ENCODE results near the gene STARD13.
"Not testable (repeated sequence)": the region's sequence is repeated elsewhere in the genome, so short reads cannot be mapped to it uniquely, and the experiment has no call there.

The STARD13 gene

DNA sequence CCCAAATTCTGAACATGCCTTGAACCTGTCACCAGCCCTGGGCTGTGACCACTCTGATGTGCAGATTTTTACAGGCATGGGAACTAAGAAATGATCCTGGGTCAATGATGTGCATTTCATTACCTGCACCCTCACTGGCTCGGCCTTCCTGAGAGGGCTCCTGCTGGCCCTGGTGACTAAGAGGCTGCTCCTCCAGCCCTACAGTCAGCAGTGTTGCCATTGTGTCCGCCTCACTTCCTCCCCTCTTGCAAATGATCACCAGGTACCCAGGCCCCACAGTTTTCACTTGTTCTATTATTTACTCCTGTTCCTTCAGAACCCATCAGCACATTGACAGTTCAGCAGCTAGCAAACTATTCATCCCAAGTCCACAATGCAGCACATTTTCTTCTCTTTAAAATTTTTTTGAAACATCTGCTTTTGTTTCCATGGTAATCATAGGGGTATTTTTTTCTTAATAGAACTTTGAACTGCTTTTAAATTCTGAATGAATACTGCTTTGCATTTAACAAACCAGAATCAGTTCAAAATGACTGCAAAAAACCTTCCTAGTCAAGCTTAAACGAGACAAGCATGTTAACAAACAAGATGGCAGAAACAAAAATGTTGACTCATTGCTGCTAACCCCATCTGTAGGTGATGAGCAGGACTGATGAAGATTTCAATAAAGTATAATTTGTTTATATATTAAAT is 29.3 kb downstream of the STARD13 start:
- no peak for DNase-seq

DNA sequence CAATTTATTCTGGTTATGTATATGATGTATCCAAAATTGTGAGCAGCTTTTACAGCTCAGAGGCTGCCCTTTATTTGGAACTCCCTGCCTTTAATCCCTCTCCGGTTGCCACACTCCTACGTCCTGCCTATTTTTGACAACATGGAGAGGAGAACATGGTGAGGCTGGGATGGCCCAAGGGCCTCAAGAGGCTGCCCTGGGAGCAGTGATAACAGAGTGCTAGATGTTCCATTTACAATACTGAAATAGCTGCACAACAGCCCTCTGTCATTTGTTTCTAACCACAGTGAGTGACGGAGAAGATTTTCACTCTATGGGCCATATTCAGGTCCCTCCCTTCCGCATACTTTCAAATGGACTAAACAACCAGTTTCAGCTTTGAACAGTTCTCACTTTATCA is 33.4 kb downstream of the STARD13 start:
- DNase-seq, result no peak

GRCh38 chr13:33251131-33251661 is 34.4 kb downstream of the STARD13 start:
- DNase-seq, result no peak

DNA sequence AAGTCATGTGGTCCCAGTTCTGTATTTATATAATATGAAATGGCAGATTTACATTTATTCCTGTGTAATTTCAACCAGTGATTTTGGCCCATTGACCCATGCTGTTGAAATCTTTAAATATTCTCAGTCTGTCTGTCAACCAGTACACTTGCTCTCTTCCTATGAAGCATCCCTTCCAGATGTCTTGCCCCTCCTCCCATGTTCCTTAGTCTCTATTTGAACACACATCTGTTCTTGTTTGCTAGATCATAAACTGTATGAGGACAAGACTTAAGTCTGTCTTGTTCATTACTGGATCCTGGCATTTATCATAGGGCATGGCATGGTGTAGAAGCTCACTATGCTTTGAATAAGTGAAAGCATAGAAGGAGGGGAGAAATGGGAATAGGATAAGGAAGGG is 34.9 kb downstream of the STARD13 start:
- DNase-seq, result no peak

DNA sequence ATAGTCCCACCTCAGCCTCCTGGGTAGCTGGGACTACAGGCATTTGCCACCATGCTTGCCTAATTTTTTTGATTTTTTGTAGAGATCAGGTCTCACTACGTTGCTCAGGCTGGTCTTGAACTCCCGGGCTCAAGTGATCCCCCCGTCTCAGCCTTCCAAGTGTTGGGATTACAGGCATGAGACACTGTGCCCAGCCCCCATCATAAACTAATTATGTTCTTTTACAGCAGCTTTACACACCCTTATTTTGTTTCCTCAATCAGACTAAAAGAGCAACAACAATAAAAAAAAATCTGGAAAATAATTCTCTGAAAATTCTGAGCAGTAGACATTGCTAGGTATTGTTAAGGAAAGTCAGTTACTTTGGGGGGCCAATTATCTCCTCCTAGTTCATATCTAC is 35.7 kb downstream of the STARD13 start:
- no peak for DNase-seq

- DNase-seq, result no peak
Measured at GRCh38 chr13:33249066-33249465, 36.5 kb downstream of the STARD13 start.

DNA sequence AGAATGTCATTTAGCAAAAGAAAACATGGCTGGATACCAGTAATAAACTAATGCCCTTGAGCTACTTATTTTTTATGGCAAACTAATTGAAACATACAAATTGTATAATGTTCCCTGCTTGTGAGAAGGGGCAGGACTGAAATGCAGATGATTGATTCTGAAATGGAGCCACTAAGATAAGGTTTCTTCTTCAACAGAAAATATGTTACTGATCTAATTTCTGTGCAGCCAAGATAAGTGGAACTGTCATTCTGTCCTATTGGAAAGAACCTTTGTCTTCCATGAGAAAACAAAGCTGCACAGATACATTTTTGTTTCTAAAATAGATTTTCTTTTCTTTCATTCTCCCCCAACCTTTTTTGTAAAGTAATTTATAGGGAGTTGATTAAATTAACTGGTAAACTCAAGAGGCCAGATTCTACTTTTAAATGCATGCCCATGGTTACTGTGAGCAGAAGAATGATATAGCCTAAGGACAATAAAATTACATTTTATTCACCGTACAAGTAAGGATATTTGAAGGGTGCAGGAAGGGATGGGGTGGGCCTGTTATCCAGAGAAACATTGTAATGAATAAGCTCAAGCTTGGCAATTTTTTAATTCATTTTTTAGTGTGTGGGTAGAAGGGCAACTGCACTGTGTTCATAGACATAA is 39.9 kb downstream of the STARD13 start:
- DNase-seq, result no peak

DNA sequence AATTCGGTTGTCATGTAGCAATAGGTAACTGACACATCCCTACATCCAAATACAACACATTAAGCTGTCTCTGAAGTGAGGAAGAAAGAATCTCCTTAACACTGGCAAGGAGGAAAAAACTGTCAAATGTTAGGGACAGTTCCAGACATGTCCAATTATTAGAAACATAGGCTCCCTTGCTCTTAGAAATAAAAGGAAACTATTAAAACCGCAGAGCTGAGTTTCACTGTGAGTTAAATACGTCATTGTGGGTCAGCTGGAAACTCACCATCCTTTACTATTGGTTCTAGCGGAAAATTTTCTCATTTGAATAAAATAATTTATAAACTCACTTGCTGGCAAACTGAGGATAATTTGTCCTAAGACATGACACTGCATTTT is 40.7 kb downstream of the STARD13 start:
- no peak for DNase-seq

DNA sequence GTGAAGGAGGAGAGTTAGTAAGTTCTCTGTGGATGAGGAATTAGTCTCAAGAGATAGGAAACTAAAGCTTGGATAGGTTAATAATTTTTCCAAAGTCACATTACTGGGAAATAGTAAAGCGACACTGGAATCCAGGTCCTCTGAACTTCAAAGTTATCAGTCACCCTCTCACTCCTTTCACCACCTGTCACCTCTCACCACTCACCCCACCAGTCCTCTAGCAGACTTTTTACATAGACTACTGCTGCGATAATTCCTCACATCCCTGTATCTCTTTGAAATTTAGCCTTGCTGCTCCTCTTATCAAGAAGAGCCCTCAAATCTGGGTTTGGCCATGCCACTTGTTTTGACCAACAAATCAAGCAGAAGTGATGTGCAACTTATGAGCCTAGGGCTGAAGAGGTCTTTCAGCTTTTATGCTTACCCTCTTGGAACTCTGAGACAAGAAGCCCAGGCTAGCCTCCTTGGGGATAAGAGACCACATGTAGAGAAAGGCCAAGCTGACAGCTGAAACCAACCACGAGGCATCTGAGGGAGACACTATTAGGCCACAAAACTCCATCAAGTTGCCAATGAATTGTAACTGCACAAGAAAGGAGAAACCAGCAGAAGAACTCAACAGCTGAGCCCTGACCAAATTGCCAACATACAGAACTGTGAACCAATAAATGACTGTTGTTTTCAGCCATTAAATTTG is 41.2 kb downstream of the STARD13 start:
- DNase-seq, result no peak

GRCh38 chr13:33242984-33243617 is 42.5 kb downstream of the STARD13 start:
- no peak for DNase-seq

DNA sequence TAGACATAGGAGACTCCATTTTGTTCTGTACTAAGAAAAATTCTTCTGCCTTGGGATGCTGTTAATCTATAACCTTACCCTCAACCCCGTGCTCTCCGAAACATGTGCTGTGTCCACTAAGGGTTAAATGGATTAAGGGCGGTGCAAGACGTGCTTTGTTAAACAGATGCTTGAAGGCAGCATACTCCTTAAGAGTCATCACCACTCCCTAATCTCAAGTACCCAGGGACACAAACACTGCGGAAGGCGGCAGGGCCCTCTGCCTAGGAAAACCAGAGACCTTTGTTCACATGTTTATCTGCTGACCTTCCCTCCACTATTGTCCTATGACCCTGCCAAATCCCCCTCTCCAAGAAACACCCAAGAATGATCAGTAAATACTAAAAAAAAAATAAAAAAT is 43.2 kb downstream of the STARD13 start:
- DNase-seq, result not testable (repeated sequence)

- no peak for DNase-seq
Measured at GRCh38 chr13:33236021-33236420, 49.5 kb downstream of the STARD13 start.

DNA sequence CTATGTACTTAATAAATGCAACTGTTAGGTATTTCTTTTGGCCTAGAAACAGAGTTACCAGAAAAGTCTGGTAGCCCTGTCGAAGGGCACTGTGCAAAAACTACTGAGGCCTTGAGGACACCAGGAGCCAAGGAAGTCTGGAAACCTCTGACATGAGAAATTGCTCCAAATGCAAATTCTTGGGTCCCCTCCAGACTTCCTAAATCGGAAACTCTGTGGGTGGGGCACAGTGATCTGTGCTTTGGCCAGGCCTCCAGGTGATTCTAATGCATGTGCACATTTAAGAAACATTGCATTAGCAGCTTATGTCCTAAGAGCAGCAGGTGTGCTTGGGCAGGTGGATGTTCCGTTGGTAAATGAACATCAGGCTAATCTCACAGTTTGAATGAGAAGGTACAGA is 50.0 kb downstream of the STARD13 start:
- DNase-seq, result no peak

DNA sequence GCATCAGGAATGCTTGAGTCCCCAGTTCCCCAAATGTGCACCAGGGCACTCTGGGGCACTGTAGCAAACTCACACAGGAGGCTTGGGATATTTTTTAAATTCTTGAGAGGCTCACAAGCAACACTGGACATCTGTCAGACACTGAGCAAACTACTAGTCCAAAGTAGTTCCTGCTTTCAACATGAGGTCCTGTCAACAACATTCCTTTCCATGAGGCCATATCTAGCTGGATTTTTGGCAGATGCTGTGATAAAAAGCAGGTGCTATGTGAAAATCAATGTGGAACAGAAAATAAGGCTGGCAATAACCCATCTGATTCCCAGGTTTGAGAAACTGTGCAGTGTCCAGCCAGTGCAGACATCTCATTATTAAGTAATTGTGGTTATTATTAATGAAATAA is 50.5 kb downstream of the STARD13 start:
- no peak for DNase-seq

GRCh38 chr13:33233547-33233946 is 52.0 kb downstream of the STARD13 start:
- no peak for DNase-seq

DNA sequence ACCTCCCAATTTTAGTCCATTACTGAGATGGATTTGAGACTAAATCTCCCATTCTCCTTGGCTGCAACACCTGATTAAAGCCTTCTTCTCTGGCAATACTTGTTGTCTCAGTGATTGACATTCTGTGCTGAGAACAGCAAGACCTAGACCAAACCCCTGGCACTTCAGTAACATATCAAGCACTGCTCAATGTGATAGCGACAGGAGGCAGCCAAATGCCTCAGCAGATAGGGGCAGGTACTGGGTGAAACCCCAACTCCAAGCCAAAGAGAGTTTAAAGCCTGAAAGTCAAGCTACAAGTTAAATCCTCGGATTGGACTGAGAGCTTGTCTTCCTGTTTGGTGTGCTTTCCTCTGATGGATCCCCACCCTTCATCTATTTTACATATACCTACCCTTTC is 52.7 kb downstream of the STARD13 start:
- no peak for DNase-seq

- no peak for DNase-seq
Measured at GRCh38 chr13:33231339-33231738, 54.2 kb downstream of the STARD13 start.

GRCh38 chr13:33230178-33230881 is 55.2 kb downstream of the STARD13 start:
- no peak for DNase-seq

DNA sequence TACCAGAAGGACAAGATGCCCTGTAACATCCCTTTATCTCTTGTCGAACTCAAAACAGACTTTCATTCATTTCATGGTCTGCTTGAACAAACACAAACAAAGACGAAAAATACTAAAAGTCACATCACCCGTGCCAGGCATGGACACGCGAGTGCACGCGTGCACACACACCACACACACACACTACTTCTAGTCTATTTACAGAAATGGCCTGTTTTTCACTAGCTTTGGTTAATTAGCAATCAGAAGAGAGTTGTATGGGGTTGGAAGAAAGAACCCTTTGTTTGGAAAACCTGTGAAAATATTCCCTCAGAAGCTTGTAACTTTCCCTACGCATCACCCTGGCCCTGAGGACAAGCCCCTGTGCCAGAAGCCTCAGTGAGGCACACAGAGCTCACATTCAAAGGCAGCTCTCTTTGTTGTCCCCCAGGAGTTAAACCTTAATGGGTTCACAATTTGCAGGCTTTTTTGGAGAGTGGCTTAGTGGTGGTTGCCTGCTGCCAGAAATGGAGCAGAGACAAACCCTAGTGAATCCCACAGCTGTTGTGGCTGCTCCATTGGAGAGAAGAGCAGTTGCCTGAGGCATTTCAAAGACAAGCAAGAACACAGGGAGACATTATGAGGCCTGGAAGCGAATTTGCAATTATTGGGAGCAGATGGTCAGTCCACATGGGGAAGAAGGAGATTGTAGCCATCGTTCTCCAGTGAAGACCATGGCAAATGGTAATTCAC is 55.9 kb downstream of the STARD13 start:
- DNase-seq, result peak; percentile 16 to 56

GRCh38 chr13:33228648-33229445 is 56.7 kb downstream of the STARD13 start:
- DNase-seq, result peak in 1 of 2 experiments; percentile 40
